Omental fat pad (tissue), 4 donors: ENCODE results near the gene PPP2R5E. TPM values are rescaled to one million over a fixed set of nuclear protein-coding genes. Genes with fewer than 3 reads are reported as not detected.

Experiments used
- ATAC-seq: fragments of 150-250 bp; one replicate; pipeline ENCODE4 v1.9.1; 2016; ENCODE audit warnings: mild to moderate bottlenecking, moderate library complexity; ENCODE audit not compliant: low FRiP score
- DNase-seq: peaks from one replicate; pipeline ENCODE4 v3.0.0-alpha.2; 2019; ENCODE audit warnings: low spot score
- total RNA-seq, 4 donors: library from RNA; depleted of rRNA; stranded (reverse); fragments of >200 nt; gene quantifications; one replicate each; pipeline ENCODE4 v1.1.0, GENCODE V29; 2016
- TF ChIP-seq, protein P1 (sequence below), 3 donors: fragments of 450-650 bp; IDR thresholded peaks; one replicate each; pipeline ENCODE4 v1.5.1; 2016 to 2017; ENCODE audit warnings: antibody characterized with exemption in 3 of 3, mild to moderate bottlenecking in 3 of 3, moderate library complexity in 2 of 3

The PPP2R5E gene
- total RNA-seq, 4 donors from 2014 or later: 17.0 to 23.3 (median 21.0) TPM

DNA sequence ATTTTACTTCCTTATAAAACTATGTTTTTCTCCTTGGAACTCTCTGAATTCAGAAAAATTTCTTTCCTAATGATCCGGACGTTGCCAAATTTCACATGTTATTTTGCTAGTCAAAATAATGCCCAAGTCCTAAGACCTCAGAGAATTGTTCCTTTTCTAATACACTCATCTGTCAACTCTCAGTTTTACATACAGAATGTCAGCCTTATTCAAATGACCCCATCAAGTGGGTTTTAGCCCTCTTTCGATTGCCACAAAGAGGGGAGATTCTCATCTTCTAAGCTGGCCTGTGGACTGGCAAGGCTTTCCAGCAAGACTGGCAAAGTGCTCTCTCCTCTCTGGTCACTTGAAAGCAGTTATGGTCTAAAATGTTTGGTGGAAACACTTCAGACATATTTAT, 125.2 kb downstream of the PPP2R5E start:
- no peak for ATAC-seq
- TF ChIP-seq, protein P1, sequence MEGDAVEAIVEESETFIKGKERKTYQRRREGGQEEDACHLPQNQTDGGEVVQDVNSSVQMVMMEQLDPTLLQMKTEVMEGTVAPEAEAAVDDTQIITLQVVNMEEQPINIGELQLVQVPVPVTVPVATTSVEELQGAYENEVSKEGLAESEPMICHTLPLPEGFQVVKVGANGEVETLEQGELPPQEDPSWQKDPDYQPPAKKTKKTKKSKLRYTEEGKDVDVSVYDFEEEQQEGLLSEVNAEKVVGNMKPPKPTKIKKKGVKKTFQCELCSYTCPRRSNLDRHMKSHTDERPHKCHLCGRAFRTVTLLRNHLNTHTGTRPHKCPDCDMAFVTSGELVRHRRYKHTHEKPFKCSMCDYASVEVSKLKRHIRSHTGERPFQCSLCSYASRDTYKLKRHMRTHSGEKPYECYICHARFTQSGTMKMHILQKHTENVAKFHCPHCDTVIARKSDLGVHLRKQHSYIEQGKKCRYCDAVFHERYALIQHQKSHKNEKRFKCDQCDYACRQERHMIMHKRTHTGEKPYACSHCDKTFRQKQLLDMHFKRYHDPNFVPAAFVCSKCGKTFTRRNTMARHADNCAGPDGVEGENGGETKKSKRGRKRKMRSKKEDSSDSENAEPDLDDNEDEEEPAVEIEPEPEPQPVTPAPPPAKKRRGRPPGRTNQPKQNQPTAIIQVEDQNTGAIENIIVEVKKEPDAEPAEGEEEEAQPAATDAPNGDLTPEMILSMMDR (IDR thresholded peaks at IDR 0.05): no peak
- DNase-seq: no peak

DNA sequence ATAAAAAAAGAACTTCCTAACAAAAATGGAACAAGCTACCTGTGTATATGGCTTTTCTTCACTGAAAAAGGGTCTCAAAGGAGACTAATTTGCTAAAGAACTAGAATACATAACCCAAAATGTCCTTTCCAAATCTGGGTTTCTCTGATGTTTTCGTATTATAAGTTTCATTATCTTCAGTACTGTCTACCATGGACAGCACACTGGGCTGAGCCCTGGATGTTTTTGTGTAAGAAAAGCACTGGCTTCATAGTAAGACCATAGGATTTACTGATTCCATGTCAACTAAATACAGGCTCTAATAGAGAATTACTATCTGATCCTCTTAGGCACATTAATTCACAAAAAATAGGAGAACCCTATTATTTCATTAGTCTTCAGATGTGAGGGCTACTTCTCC, 130.2 kb downstream of the PPP2R5E start:
- ATAC-seq: no peak
- DNase-seq: no peak
- TF ChIP-seq, protein P1 (IDR thresholded peaks at IDR 0.05): no peak

DNA sequence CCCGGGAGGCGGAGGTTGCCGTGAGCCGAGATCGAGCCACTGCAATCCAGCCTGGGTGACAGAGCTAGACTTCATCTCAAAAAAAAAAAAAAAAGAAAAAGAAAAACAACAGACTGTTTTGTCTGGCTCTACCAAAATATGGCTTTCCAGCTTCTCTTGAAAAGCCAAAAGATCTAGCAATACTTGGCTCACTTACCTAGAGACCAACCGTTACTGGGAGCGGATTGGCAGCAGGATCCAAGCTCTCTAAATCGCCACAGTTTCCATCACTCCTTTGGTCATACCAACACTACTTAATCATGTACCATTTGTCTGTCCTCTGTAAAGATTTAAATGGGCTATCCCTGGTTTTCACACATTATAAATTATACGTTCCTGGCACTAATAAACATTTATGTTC, 136.8 kb downstream of the PPP2R5E start:
- TF ChIP-seq, protein P1 (IDR thresholded peaks at IDR 0.05): no peak
- ATAC-seq: no peak
- DNase-seq: no peak

DNA sequence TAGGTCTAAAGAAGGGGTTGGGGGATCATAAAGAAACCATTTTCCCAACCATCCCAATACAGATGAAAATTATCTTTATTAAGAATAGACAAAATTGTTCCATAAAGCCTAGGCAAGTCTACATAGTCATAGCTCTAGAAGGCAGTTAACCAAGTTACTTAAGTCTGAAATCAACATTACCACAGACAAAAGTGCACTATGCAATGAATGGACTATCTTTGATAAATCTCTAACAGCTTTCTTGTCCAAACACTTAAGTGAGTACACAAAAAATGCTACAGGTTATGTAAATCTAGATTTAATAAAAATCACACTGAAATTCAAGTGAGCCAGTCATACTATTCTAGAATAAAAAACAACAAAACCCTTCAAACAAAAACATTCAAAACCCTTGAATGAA, 137.5 kb downstream of the PPP2R5E start:
- TF ChIP-seq, protein P1 (IDR thresholded peaks at IDR 0.05): no peak
- no peak for DNase-seq
- no peak for ATAC-seq

DNA sequence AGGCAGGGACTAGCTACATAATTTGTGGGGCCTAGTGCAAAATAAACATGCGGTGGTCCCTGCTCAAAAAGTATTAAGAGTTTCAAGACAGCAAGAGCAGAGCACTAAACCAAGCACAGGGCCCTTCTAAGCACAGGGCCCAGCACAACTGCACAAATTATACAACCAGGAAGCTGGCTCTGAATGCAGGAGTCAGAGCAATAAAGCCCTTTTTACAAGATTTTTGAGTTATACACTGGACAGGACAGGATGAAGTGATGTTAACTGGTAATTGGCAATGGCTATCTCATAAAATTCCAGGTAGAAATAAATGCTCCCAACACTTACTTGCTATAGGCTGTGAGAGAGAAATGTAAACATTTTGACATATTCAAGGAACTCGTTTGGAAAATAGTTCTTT, 138.3 kb downstream of the PPP2R5E start:
- TF ChIP-seq, protein P1 (IDR thresholded peaks at IDR 0.05): no peak
- ATAC-seq (no peak), DNase-seq (no peak)

DNA sequence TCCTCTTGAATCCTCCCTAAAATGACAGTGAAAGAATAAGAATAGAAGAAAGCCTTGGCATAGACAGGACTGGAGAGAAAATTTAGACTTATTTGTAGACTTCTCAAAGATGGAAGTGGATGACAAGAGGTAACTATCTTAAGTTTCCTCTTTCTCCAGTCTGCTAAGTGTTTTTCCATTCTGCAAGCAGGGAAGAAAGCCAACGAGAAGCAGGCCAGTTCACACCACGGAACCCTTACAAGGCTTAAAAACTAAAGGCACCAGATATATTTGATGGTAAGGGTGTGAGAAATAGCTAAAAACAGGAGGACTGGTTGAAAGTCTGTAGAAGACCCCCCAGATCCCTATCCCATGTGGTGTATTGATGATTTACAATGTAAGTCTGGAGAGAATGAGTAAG, 141.5 kb downstream of the PPP2R5E start:
- no peak for DNase-seq
- TF ChIP-seq, protein P1 (IDR thresholded peaks at IDR 0.05): no peak
- no peak for ATAC-seq

DNA sequence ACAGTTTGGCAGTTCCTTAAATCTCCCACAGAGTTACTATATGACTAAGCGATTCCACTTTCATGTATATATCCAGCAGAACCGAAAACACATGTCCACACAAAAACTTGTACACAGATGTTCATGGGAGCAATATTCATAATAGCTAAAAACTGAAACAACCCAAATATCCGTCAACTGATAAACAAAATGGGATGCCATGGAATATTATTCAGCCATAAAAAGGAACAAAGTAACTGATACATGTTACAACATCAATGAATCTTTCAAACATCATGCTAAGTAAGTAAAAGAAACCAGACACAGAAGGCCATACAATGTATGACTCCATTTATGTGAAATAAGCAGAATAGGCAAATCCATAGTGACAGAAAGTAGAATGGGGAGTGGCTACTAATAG, 144.2 kb downstream of the PPP2R5E start:
- ATAC-seq: no peak
- no peak for DNase-seq
- TF ChIP-seq, protein P1 (IDR thresholded peaks at IDR 0.05): no peak
